GM23338 (cell line): ENCODE results near the gene HES7. TPM values are rescaled to one million over a fixed set of nuclear protein-coding genes. Genes with fewer than 3 reads are reported as not detected.
A peak's percentile ranks its signal among the peaks of the same experiment; 100 is the strongest.

ENCODE experiments used
- ATAC-seq: fragments of 200-7000 bp; cut with Tn5 transposase; 3 replicates; pipeline ENCODE4 v1.9.1; 2020
- DNase-seq: peaks from one replicate; pipeline ENCODE4 v3.0.0-alpha.2; 2015; ENCODE audit warnings: low spot score
- H2AFZ ChIP-seq: fragments of 200-600 bp; sonication (generic); 2 replicates; pipeline ENCODE4 v1.8.0; 2016; ENCODE audit warnings: antibody characterized with exemption, mild to moderate bottlenecking, moderate library complexity
- H3F3A ChIP-seq: fragments of 200-600 bp; sonication (generic); replicated peaks from 2 replicates; pipeline ENCODE4 v1.8.0; 2017; ENCODE audit warnings: antibody characterized with exemption, mixed run types, low read depth
- H3K27ac ChIP-seq: fragments of 200-600 bp; sonication (generic); 2 replicates; pipeline ENCODE4 v1.6.1; 2016; ENCODE audit warnings: low read depth
- H3K27me3 ChIP-seq: fragments of 200-600 bp; sonication (generic); 2 replicates; pipeline ENCODE4 v1.8.0; 2016; ENCODE audit warnings: mild to moderate bottlenecking, mixed run types, moderate library complexity; ENCODE audit not compliant: insufficient read depth
- H3K36me3 ChIP-seq: fragments of 200-600 bp; sonication (generic); 2 replicates; pipeline ENCODE4 v1.8.0; 2016; ENCODE audit warnings: mild to moderate bottlenecking; ENCODE audit not compliant: insufficient read depth
- H3K4me1 ChIP-seq: fragments of 200-600 bp; sonication (generic); 2 replicates; pipeline ENCODE4 v1.8.0; 2016; ENCODE audit warnings: mild to moderate bottlenecking, moderate library complexity; ENCODE audit not compliant: insufficient read depth
- H3K4me2 ChIP-seq: fragments of 200-600 bp; sonication (generic); 2 replicates; pipeline ENCODE4 v1.7.1; 2017; ENCODE audit warnings: mixed run types
- H3K4me3 ChIP-seq: fragments of 200-600 bp; sonication (generic); 2 replicates; pipeline ENCODE4 v1.6.1; 2016; ENCODE audit warnings: mixed run types
- H3K79me2 ChIP-seq: fragments of 200-600 bp; sonication (generic); replicated peaks from 2 replicates; pipeline ENCODE4 v1.8.0; 2017; ENCODE audit warnings: mild to moderate bottlenecking; ENCODE audit not compliant: insufficient read depth
- H3K9me2 ChIP-seq: fragments of 200-600 bp; sonication (generic); 2 replicates; pipeline ENCODE4 v1.8.0; 2017; ENCODE audit not compliant: insufficient read depth
- H4K20me1 ChIP-seq: fragments of 200-600 bp; sonication (generic); replicated peaks from 2 replicates; pipeline ENCODE4 v1.8.0; 2017; ENCODE audit warnings: mild to moderate bottlenecking; ENCODE audit not compliant: insufficient read depth
- H3K27ac Mint-ChIP-seq: 2 replicates; pipeline ENCODE4 v1.8.0; 2020; ENCODE audit warnings: inconsistent platforms, mild to moderate bottlenecking, moderate library complexity, mixed read lengths
- H3K27me3 Mint-ChIP-seq: 3 replicates; pipeline ENCODE4 v1.8.0; 2022; ENCODE audit warnings: low read depth, mild to moderate bottlenecking, moderate library complexity, mixed read lengths, inconsistent platforms; ENCODE audit not compliant: insufficient read depth, poor library complexity
- H3K36me3 Mint-ChIP-seq: 3 replicates; pipeline ENCODE4 v1.8.0; 2021; ENCODE audit warnings: low read depth, mild to moderate bottlenecking, inconsistent platforms, moderate library complexity, mixed read lengths
- H3K4me1 Mint-ChIP-seq: 3 replicates; pipeline ENCODE4 v1.8.0; 2020; ENCODE audit warnings: mild to moderate bottlenecking, inconsistent platforms, mixed read lengths
- H3K4me3 Mint-ChIP-seq: 3 replicates; pipeline ENCODE4 v1.8.0; 2021; ENCODE audit warnings: moderate library complexity, mild to moderate bottlenecking, inconsistent platforms, mixed read lengths
- H3K9me3 Mint-ChIP-seq: 3 replicates; pipeline ENCODE4 v1.8.0; 2020; ENCODE audit warnings: moderate library complexity, mild to moderate bottlenecking, inconsistent platforms, mixed read lengths
- CREB1 ChIP-seq: fragments of 250-450 bp; sonication (Bioruptor Pico); IDR thresholded peaks from 2 replicates; pipeline ENCODE4 v1.5.0; 2020; ENCODE audit warnings: low read depth, mild to moderate bottlenecking, moderate library complexity
- CTCF ChIP-seq, 2 experiments: fragments of 200-600 bp in 1 of 2; sonication (generic) in 1 of 2; conservative IDR thresholded peaks; 2 replicates each; pipeline versions ENCODE4 v1.5.1 to v1.6.1; 2016 to 2017; ENCODE audit warnings: antibody characterized with exemption in 2 of 2, low read depth in 2 of 2, mild to moderate bottlenecking in 2 of 2, moderate library complexity in 1 of 2
- ETS1 ChIP-seq: IDR thresholded peaks from 2 replicates; pipeline ENCODE4 v1.6.1; 2016; ENCODE audit warnings: antibody characterized with exemption
- EZH2 ChIP-seq: fragments of 200-600 bp; sonication (generic); IDR thresholded peaks from one replicate; pipeline ENCODE4 v1.8.0; 2017; ENCODE audit warnings: antibody characterized with exemption, mild to moderate bottlenecking, low read depth; ENCODE audit not compliant: unreplicated experiment
- EZH2phosphoT487 ChIP-seq: fragments of 200-600 bp; sonication (generic); IDR thresholded peaks from one replicate; pipeline ENCODE4 v1.8.1; 2018; ENCODE audit warnings: antibody characterized with exemption; ENCODE audit not compliant: unreplicated experiment
- JUNB ChIP-seq: IDR thresholded peaks from one replicate; pipeline ENCODE4 v1.6.1; 2016; ENCODE audit warnings: antibody characterized with exemption; ENCODE audit not compliant: unreplicated experiment
- NANOG ChIP-seq: IDR thresholded peaks from 2 replicates; pipeline ENCODE4 v1.6.1; 2016; ENCODE audit warnings: antibody characterized with exemption, borderline replicate concordance
- POLR2AphosphoS5 ChIP-seq: IDR thresholded peaks from 2 replicates; pipeline ENCODE4 v1.6.1; 2016; ENCODE audit warnings: antibody characterized with exemption, low read depth
- REST ChIP-seq: IDR thresholded peaks from one replicate; pipeline ENCODE4 v1.6.1; 2018; ENCODE audit warnings: antibody characterized with exemption; ENCODE audit not compliant: unreplicated experiment
- STAT1 ChIP-seq: IDR thresholded peaks from one replicate; pipeline ENCODE4 v1.6.1; 2016; ENCODE audit warnings: antibody characterized with exemption; ENCODE audit not compliant: unreplicated experiment
- ZNF114 ChIP-seq: fragments of 250-450 bp; sonication (Bioruptor Pico); IDR thresholded peaks from 2 replicates; pipeline ENCODE4 v1.5.0; 2020; ENCODE audit warnings: mild to moderate bottlenecking, moderate library complexity
- ZNF331 ChIP-seq: fragments of 250-450 bp; sonication (Bioruptor Pico); IDR thresholded peaks from 2 replicates; pipeline ENCODE4 v1.5.0; 2020; ENCODE audit warnings: low read depth, mild to moderate bottlenecking, moderate library complexity
- ZNF462 ChIP-seq: fragments of 250-450 bp; sonication (Bioruptor Pico); IDR thresholded peaks from 2 replicates; pipeline ENCODE4 v1.5.0; 2020; ENCODE audit warnings: mild to moderate bottlenecking, moderate library complexity
- polyA plus RNA-seq: library from polyadenylated mRNA; unstranded; fragments of >200 nt; fragmentation: Nextera tagmentation; extraction: Ambion mirVana; gene quantifications from 2 replicates; pipeline ENCODE4 v1.2.1, GENCODE V29; 2016
- total RNA-seq: library from RNA; depleted of rRNA; stranded (reverse); fragments of >200 nt; shearing (Covaris generic); gene quantifications from 2 replicates; pipeline ENCODE4 v1.2.3, GENCODE V29; 2014

HES7 gene
- total and polyA plus RNA-seq, 2 experiments from 2014 or later, result 0.14 TPM; not detected in 1

- Histone ChIP-seq H4K20me1 (peaks cover 5% of the 10 kb centered on the region), H2AFZ (no peak overlapping the region), H3F3A (peaks cover 24% of the 10 kb centered on the region; the same call in 1 of the 2 replicates), H3K27me3 (no peaks in the 10 kb centered on the region), H3K4me3 (no peak overlapping the region), H3K4me2 (no peak overlapping the region), H3K79me2 (peaks cover 14% of the 10 kb centered on the region; the same call in 1 of the 2 replicates), H3K9me2 (no peaks in the 10 kb centered on the region), H3K4me1 (peaks cover 32% of the 10 kb centered on the region), H3K27ac (no peak overlapping the region; the same call in 1 of the 2 replicates), H3K36me3 (peaks cover 5% of the 10 kb centered on the region; the same call in 1 of the 2 replicates)
- no peak for DNase-seq
- H3K4me3 Mint-ChIP-seq, result peak overlapping the region; percentile 33; the same call in 1 of the 3 replicates
- TF ChIP-seq JUNB (no peak), ZNF331 (CRISPR knock-in tag) (no peak), CTCF (conservative IDR thresholded peaks at IDR 0.05; ENCODE audit: low read depth in 2 of 2) (no peak), REST (no peak), NANOG (no peak), ZNF114 (CRISPR knock-in tag) (no peak), ETS1 (no peak), STAT1 (no peak), EZH2phosphoT487 (no peak), POLR2AphosphoS5 (no peak), CREB1 (no peak), EZH2 (no peak), ZNF462 (no peak)
- ATAC-seq, result no peak
- no peaks in the 10 kb centered on the region for H3K9me3 Mint-ChIP-seq
- H3K36me3 Mint-ChIP-seq, result peaks cover 26% of the 10 kb centered on the region
- peaks cover 28% of the 10 kb centered on the region for H3K27me3 Mint-ChIP-seq
- H3K27ac Mint-ChIP-seq, result no peak overlapping the region
- H3K4me1 Mint-ChIP-seq, result peaks cover 35% of the 10 kb centered on the region
These were observed 35.7 kb upstream of the HES7 start for GRCh38 chr17:8159459-8160223.
